ENCODE data around the gene SNRNP27.

Gene SNRNP27

GRCh38 chr2:69893684-69894551 lies at the start of gene SNRNP27:
Gene SNRNP27, plus strand, starts transcription at chr2:69893956. Its CDS starts 29 bp downstream, at chr2:69893985.
- H3K4me3 ChIP-seq (ENCODE audit: low read length) = peak within 1 kb of the TSS; percentile 82
- TF ChIP-seq CTCF (conservative IDR thresholded peaks at IDR 0.05; ENCODE audit: low read length) = no peak
- DNase-seq (ENCODE audit: low read depth) = peak; percentile 81

- DNase-seq (ENCODE audit: low read depth) = no peak
- TF ChIP-seq CTCF (conservative IDR thresholded peaks at IDR 0.05; ENCODE audit: low read length) = no peak
These were observed 49.8 kb upstream of the SNRNP27 start for GRCh38 chr2:69843993-69844392.

DNA sequence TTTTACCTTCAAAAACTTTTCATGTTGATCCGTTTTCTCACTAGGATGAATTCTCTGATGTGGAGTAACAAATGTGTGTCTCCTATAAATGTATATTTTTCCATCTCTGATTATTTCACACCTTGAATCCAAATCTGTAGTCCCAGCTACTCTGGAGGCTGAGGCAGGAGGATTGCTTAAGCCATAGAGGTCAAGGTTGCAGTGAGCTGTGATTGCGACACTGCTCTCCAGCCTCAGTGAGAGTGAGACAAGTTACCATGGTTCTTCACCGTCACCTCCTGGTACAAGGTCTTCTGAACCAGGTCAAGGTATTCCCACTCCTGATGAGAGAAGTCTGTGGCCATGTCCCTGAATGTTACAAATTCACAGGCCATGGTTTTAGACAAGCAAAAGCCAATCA lies 49.2 kb upstream of the SNRNP27 start:
- DNase-seq (ENCODE audit: low read depth) = no peak
- TF ChIP-seq CTCF (conservative IDR thresholded peaks at IDR 0.05; ENCODE audit: low read length) = no peak
- H3K4me3 ChIP-seq (ENCODE audit: low read length) = no peak overlapping the region

More at GRCh38 chr2:69843993-69844392, 49.8 kb upstream of the SNRNP27 start:
- no peak overlapping the region for H3K4me3 ChIP-seq (ENCODE audit: low read length)

GRCh38 chr2:69846182-69847067 lies 47.3 kb upstream of the SNRNP27 start:
- no peak for TF ChIP-seq CTCF (conservative IDR thresholded peaks at IDR 0.05; ENCODE audit: low read length)
- no peak for DNase-seq (ENCODE audit: low read depth)
- no peak overlapping the region for H3K4me3 ChIP-seq (ENCODE audit: low read length)

DNA sequence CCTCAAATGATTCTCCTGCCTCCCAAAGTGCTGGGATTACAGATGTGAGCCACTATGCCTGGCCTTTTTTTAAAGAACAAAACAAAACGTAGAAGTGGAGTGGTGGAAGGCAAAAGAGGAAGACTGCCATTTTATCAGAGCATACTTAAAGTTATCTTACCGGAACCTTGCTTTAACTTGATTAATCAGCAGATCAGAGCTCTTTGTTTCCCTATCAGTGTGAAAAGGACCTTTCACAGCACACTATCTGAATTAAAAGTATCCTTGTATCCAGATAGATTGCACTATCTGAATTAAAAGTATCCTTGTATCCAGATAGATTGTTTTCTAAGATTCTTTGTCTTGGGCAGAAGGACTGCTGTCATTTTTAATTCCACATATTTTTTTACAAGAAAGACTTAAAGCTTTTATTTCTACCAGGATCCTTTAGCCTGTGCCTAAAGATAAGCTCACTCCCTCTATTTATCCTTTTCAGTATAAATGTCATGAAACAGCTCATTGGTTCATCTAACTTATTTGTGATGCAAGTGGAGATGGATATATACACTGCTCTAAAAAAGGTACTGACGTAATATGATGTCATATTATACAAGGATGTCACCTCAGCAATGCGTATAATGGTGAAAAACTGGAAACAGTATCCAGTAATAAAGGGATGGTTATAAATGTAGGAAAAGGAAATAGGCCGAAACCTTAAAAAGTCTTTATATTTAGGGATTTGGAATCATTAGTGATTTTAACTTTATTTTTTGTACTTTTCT lies 46.5 kb upstream of the SNRNP27 start:
- DNase-seq (ENCODE audit: low read depth) = no peak
- TF ChIP-seq CTCF (conservative IDR thresholded peaks at IDR 0.05; ENCODE audit: low read length) = no peak
- H3K4me3 ChIP-seq (ENCODE audit: low read length) = no peak overlapping the region

DNA sequence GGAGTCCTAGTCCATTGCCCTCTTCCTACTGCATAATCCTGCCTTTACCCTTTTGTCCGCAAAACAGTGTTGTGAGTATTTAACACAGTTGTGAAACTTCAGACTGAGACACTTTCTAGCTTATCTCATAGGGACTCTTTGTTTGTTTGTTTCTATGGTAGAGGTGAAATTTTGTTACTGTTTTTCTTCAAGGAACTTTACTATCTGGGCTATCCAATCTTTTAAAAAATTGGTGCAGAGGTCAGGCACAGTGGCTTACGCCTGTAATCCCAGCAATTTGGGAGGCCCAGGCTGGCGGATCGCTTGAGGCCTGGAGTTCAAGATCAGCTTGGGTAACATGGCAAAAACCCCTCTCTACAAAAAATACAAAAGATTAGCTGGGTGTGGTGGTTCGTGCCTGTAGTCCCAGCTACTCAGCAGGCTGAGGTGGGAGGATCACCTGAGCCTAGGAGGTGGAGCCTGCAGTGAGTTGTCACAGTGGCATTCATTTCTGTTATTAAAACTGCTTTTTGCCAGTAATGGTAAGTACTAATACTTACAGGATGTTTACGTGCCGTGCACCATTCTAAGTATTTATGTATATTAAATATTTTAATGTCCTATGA lies 45.5 kb upstream of the SNRNP27 start:
- DNase-seq (ENCODE audit: low read depth) = no peak
- TF ChIP-seq CTCF (conservative IDR thresholded peaks at IDR 0.05; ENCODE audit: low read length) = no peak
- no peak overlapping the region for H3K4me3 ChIP-seq (ENCODE audit: low read length)

All from AG10803 (cell line).